DOHH2 (cell line): Measurements from ENCODE around the gene GALNT13.
"Not testable (repeated sequence)": the region's sequence is repeated elsewhere in the genome, so short reads cannot be mapped to it uniquely, and the experiment has no call there.

Source experiments
- H3F3A ChIP-seq: fragments of 200-600 bp; sonication (generic), shearing (Covaris generic); 2 replicates; pipeline ENCODE4 v1.6.0; 2016; ENCODE audit warnings: antibody characterized with exemption, mild to moderate bottlenecking; ENCODE audit not compliant: control insufficient read depth, insufficient read depth
- H3K27ac ChIP-seq: fragments of 200-600 bp; sonication (generic); 2 replicates; pipeline ENCODE4 v1.5.1; 2014; ENCODE audit warnings: low read depth, mild to moderate bottlenecking, low read length, moderate library complexity
- H3K27me3 ChIP-seq: fragments of 200-600 bp; sonication (generic); 2 replicates; pipeline ENCODE4 v1.6.1; 2014; ENCODE audit warnings: mild to moderate bottlenecking, low read length, mixed read lengths; ENCODE audit not compliant: control insufficient read depth
- H3K36me3 ChIP-seq: fragments of 200-600 bp; sonication (generic); 2 replicates; pipeline ENCODE4 v1.6.1; 2014; ENCODE audit warnings: mild to moderate bottlenecking, low read length, moderate library complexity, mixed read lengths; ENCODE audit not compliant: control insufficient read depth
- H3K4me1 ChIP-seq: fragments of 200-600 bp; sonication (generic); 2 replicates; pipeline ENCODE4 v1.6.1; 2014; ENCODE audit warnings: mild to moderate bottlenecking, low read length, mixed read lengths; ENCODE audit not compliant: control insufficient read depth
- H3K4me2 ChIP-seq: fragments of 200-600 bp; sonication (generic); 2 replicates; pipeline ENCODE4 v1.6.0; 2014; ENCODE audit warnings: mild to moderate bottlenecking, low read length, moderate library complexity
- H3K4me3 ChIP-seq: fragments of 200-600 bp; sonication (generic); 2 replicates; pipeline ENCODE4 v1.5.1; 2014; ENCODE audit warnings: mild to moderate bottlenecking, low read length, mixed read lengths
- H3K79me2 ChIP-seq: fragments of 200-600 bp; sonication (generic); 2 replicates; pipeline ENCODE4 v1.6.1; 2014; ENCODE audit warnings: mild to moderate bottlenecking, low read length, mixed read lengths; ENCODE audit not compliant: control insufficient read depth
- H3K9me2 ChIP-seq: fragments of 200-600 bp; sonication (generic); replicated peaks from 2 replicates; pipeline ENCODE4 v1.6.1; 2014; ENCODE audit warnings: mild to moderate bottlenecking, low read length, mixed read lengths; ENCODE audit not compliant: control insufficient read depth
- H3K9me3 ChIP-seq: fragments of 200-600 bp; sonication (generic); 2 replicates; pipeline ENCODE4 v1.6.1; 2014; ENCODE audit warnings: antibody characterized with exemption, low read length, mixed read lengths; ENCODE audit not compliant: control insufficient read depth, insufficient read depth
- H4K20me1 ChIP-seq: fragments of 200-600 bp; sonication (generic); 2 replicates; pipeline ENCODE4 v1.6.0; 2014; ENCODE audit warnings: low read depth, mild to moderate bottlenecking, antibody characterized with exemption, low read length, moderate library complexity; ENCODE audit not compliant: control insufficient read depth, insufficient read depth
- CTCF ChIP-seq: fragments of 200-600 bp; sonication (generic); IDR thresholded peaks from one replicate; pipeline ENCODE4 v1.5.1; 2014; ENCODE audit warnings: antibody characterized with exemption, mild to moderate bottlenecking, low read depth, low read length; ENCODE audit not compliant: poor library complexity, severe bottlenecking
- EZH2phosphoT487 ChIP-seq: fragments of 200-600 bp; sonication (generic); IDR thresholded peaks from 2 replicates; pipeline ENCODE4 v1.6.1; 2017; ENCODE audit warnings: borderline replicate concordance, mild to moderate bottlenecking, antibody characterized with exemption, low read length, moderate library complexity, mixed read lengths

Gene GALNT13

GRCh38 chr2:154462634-154463033 is 590.9 kb downstream of the GALNT13 start:
- Histone ChIP-seq H3K27me3 (no peaks in the 10 kb centered on the region), H4K20me1 (no peaks in the 10 kb centered on the region)

GRCh38 chr2:154466226-154466625 is 594.5 kb downstream of the GALNT13 start:
- Histone ChIP-seq H3K36me3 (no peaks in the 10 kb centered on the region), H3K9me3 (no peaks in the 10 kb centered on the region), H3K79me2 (no peaks in the 10 kb centered on the region), H3K27me3 (no peaks in the 10 kb centered on the region), H3K4me2 (no peak overlapping the region), H3K9me2 (no peaks in the 10 kb centered on the region), H3F3A (no peaks in the 10 kb centered on the region), H4K20me1 (no peaks in the 10 kb centered on the region), H3K4me1 (no peaks in the 10 kb centered on the region), H3K4me3 (no peak overlapping the region), H3K27ac (no peak overlapping the region)
- TF ChIP-seq CTCF: no peak
- no peak for TF ChIP-seq EZH2phosphoT487

More at GRCh38 chr2:154462634-154463033, 590.9 kb downstream of the GALNT13 start:
- Histone ChIP-seq H3K9me2 (no peaks in the 10 kb centered on the region), H3K36me3 (no peaks in the 10 kb centered on the region), H3F3A (no peaks in the 10 kb centered on the region), H3K4me2 (no peak overlapping the region), H3K9me3 (no peaks in the 10 kb centered on the region), H3K79me2 (no peaks in the 10 kb centered on the region), H3K4me1 (no peaks in the 10 kb centered on the region), H3K27ac (no peak overlapping the region), H3K4me3 (no peak overlapping the region)
- TF ChIP-seq CTCF: no peak
- TF ChIP-seq EZH2phosphoT487: no peak

- no peak overlapping the region for H3K27ac ChIP-seq
- TF ChIP-seq EZH2phosphoT487 (no peak), CTCF (no peak)
- no peaks in the 10 kb centered on the region for H3K36me3 ChIP-seq
- H4K20me1 ChIP-seq: no peaks in the 10 kb centered on the region
- H3K9me2 ChIP-seq: no peaks in the 10 kb centered on the region
- H3K9me3 ChIP-seq: peaks cover 3% of the 10 kb centered on the region; the same call in 1 of the 2 replicates
- no peak overlapping the region for H3K4me3 ChIP-seq
- H3K4me2 ChIP-seq: no peak overlapping the region
- H3K79me2 ChIP-seq: no peaks in the 10 kb centered on the region
- no peaks in the 10 kb centered on the region for H3K4me1 ChIP-seq
- no peaks in the 10 kb centered on the region for H3F3A ChIP-seq
- H3K27me3 ChIP-seq: no peaks in the 10 kb centered on the region
Measured at GRCh38 chr2:154470376-154470775, 598.7 kb downstream of the GALNT13 start.

GRCh38 chr2:154471492-154471891 is 599.8 kb downstream of the GALNT13 start:
- not testable (repeated sequence) for H3K36me3 ChIP-seq, H3K9me3 ChIP-seq, H3F3A ChIP-seq, H3K27ac ChIP-seq, H3K4me1 ChIP-seq, H3K27me3 ChIP-seq, H3K4me2 ChIP-seq, H3K79me2 ChIP-seq, H3K9me2 ChIP-seq, H4K20me1 ChIP-seq, H3K4me3 ChIP-seq
